CD14-positive monocyte (primary cell): Measurements from ENCODE around the gene KBTBD13. TPM values are rescaled to one million over a fixed set of nuclear protein-coding genes. Genes with fewer than 3 reads are reported as not detected.

Source experiments
- DNase-seq, 3 donors: peaks; one replicate each; pipeline ENCODE4 v3.0.0-alpha.2; 2011 to 2022
- H2AFZ ChIP-seq: 2 replicates; pipeline ENCODE4 v1.6.0; 2012; ENCODE audit warnings: mild to moderate bottlenecking, low read depth, low read length, inconsistent platforms; ENCODE audit not compliant: insufficient read depth, poor library complexity, severe bottlenecking
- H3K27ac ChIP-seq, 2 donors: 1 replicate in 1 of 2; 2 replicates in 1 of 2; pipeline ENCODE4 v1.5.1; 2012 to 2013; ENCODE audit warnings: low read length in 2 of 2, control low read depth in 1 of 2, inconsistent platforms in 1 of 2, low read depth in 1 of 2, mild to moderate bottlenecking in 1 of 2
- H3K27me3 ChIP-seq, 2 donors: one replicate each; pipeline versions ENCODE4 v1.6.0 to v1.6.1; 2011 to 2013; ENCODE audit warnings: low read length in 2 of 2; ENCODE audit not compliant: control insufficient read depth in 2 of 2, insufficient read depth in 2 of 2
- H3K36me3 ChIP-seq, 2 donors: replicated peaks in 1 of 2; 1 replicate in 1 of 2; 2 replicates in 1 of 2; pipeline versions ENCODE4 v1.5.1 to v1.6.1; 2012 to 2013; ENCODE audit warnings: low read length in 2 of 2, control low read depth in 1 of 2, inconsistent platforms in 1 of 2, mild to moderate bottlenecking in 1 of 2; ENCODE audit not compliant: insufficient read depth in 2 of 2, control insufficient read depth in 1 of 2
- H3K4me1 ChIP-seq, 2 donors: 1 replicate in 1 of 2; 2 replicates in 1 of 2; pipeline versions ENCODE4 v1.5.1 to v1.6.1; 2012 to 2013; ENCODE audit warnings: low read length in 2 of 2, control low read depth in 1 of 2, inconsistent platforms in 1 of 2, mild to moderate bottlenecking in 1 of 2, moderate library complexity in 1 of 2; ENCODE audit not compliant: insufficient read depth in 2 of 2, control insufficient read depth in 1 of 2
- H3K4me2 ChIP-seq: replicated peaks from 2 replicates; pipeline ENCODE3; 2012; ENCODE audit warnings: low read length, moderate library complexity, mild to moderate bottlenecking; ENCODE audit not compliant: poor library complexity, severe bottlenecking; ENCODE audit errors: extremely low read depth
- H3K4me3 ChIP-seq, 3 experiments: fragments of 200-600 bp in 1 of 3; sonication (generic) in 1 of 3; replicated peaks in 1 of 3; 1 replicate in 2 of 3; 2 replicates in 1 of 3; pipeline ENCODE4 v1.5.1; 2011 to 2013; ENCODE audit warnings: low read length in 3 of 3, mild to moderate bottlenecking in 3 of 3, control low read depth in 2 of 3, low read depth in 2 of 3, inconsistent platforms in 1 of 3, moderate library complexity in 1 of 3
- H3K79me2 ChIP-seq: 2 replicates; pipeline ENCODE4 v1.6.0; 2012; ENCODE audit warnings: mild to moderate bottlenecking, control low read depth, inconsistent platforms, low read length, moderate library complexity; ENCODE audit not compliant: insufficient read depth
- H3K9ac ChIP-seq: 2 replicates; pipeline ENCODE4 v1.6.0; 2017; ENCODE audit warnings: low read length, mild to moderate bottlenecking; ENCODE audit not compliant: insufficient read depth, poor library complexity, severe bottlenecking
- H3K9me3 ChIP-seq, 2 donors: replicated peaks in 1 of 2; 1 replicate in 1 of 2; 2 replicates in 1 of 2; pipeline versions ENCODE4 v1.5.1 to v1.6.1; 2012 to 2013; ENCODE audit warnings: low read length in 2 of 2, control low read depth in 1 of 2; ENCODE audit not compliant: control insufficient read depth in 1 of 2, insufficient read depth in 1 of 2
- H4K20me1 ChIP-seq: 2 replicates; pipeline ENCODE4 v1.6.0; 2012; ENCODE audit warnings: mild to moderate bottlenecking, low read length, control low read depth, moderate library complexity; ENCODE audit not compliant: insufficient read depth
- H3K27ac Mint-ChIP-seq, 7 donors: one replicate each; pipeline ENCODE4 v1.8.0; 2020; ENCODE audit warnings: mild to moderate bottlenecking in 7 of 7, mixed read lengths in 7 of 7, moderate library complexity in 6 of 7, inconsistent platforms in 2 of 7
- H3K27me3 Mint-ChIP-seq, 3 donors: one replicate each; pipeline ENCODE4 v1.8.0; 2021 to 2022; ENCODE audit warnings: low read depth in 3 of 3, mild to moderate bottlenecking in 3 of 3, mixed read lengths in 3 of 3, moderate library complexity in 3 of 3, inconsistent platforms in 1 of 3
- H3K36me3 Mint-ChIP-seq, 2 donors: one replicate each; pipeline ENCODE4 v1.8.0; 2020; ENCODE audit warnings: mixed read lengths in 2 of 2, inconsistent platforms in 1 of 2, mild to moderate bottlenecking in 1 of 2
- H3K4me1 Mint-ChIP-seq: one replicate; pipeline ENCODE4 v1.8.0; 2020; ENCODE audit warnings: mild to moderate bottlenecking, mixed read lengths
- H3K4me3 Mint-ChIP-seq, 2 donors: one replicate each; pipeline ENCODE4 v1.8.0; 2020; ENCODE audit warnings: mild to moderate bottlenecking in 2 of 2, mixed read lengths in 2 of 2, moderate library complexity in 1 of 2
- H3K9me3 Mint-ChIP-seq, 7 donors: one replicate each; pipeline ENCODE4 v1.8.0; 2020 to 2022; ENCODE audit warnings: mixed read lengths in 7 of 7, mild to moderate bottlenecking in 6 of 7, moderate library complexity in 6 of 7, inconsistent platforms in 2 of 7
- CTCF ChIP-seq: fragments of 200-600 bp; IDR thresholded peaks from one replicate; pipeline ENCODE4 v1.8.0; 2022; ENCODE audit warnings: antibody characterized with exemption, mild to moderate bottlenecking
- WGBS: methylation state at CpG from one replicate; pipeline ENCODE4 v1.1.5; 2013; ENCODE audit warnings: missing lambda C conversion rate; ENCODE audit not compliant: insufficient coverage; 5-methylcytosine and 5-hydroxymethylcytosine counted together
- intact Hi-C, 2 donors: fragments of 100-400 bp; cut with micrococcal nuclease; formaldehyde crosslinking; loops; one replicate each; pipeline versions ENCODE4 v1.15.0 to v1.15.1; 2023
- polyA plus RNA-seq, 3 donors: library from polyadenylated mRNA; depleted of rRNA in 1 of 3; unstranded in 2 of 3; stranded (reverse) in 1 of 3; fragments of 300-500 nt in 2 of 3; fragments of >200 nt in 1 of 3; fragmentation: Illumina TruSeq in 2 of 3; gene quantifications; 1 replicate in 2 of 3; 2 replicates in 1 of 3; pipeline ENCODE4 v1.2.3, GENCODE V29; 2012 to 2021

KBTBD13 gene
- polyA plus RNA-seq, 3 donors, result not detected

GRCh38 chr15:65100442-65100841 lies 23.9 kb downstream of the KBTBD13 start:
- Histone ChIP-seq H3K27me3 (no peaks in the 10 kb centered on the region), H3K4me1 (peaks cover 13 to 14% of the 10 kb centered on the region in 2 donors), H3K4me3 (no peak overlapping the region), H3K9ac (no peak overlapping the region), H3K4me2 (no peak overlapping the region), H4K20me1 (no peaks in the 10 kb centered on the region), H2AFZ (no peak overlapping the region), H3K27ac (no peak overlapping the region), H3K36me3 (peaks cover 30 to 70% of the 10 kb centered on the region in 2 donors), H3K79me2 (no peaks in the 10 kb centered on the region), H3K9me3 (no peaks in the 10 kb centered on the region)
- Mint-ChIP-seq H3K27me3 (peaks cover 0 to 2% (median 2%) of the 10 kb centered on the region in 3 donors), H3K27ac (no peak overlapping the region), H3K36me3 (peaks cover 54 to 65% of the 10 kb centered on the region in 2 donors), H3K4me3 (no peak overlapping the region), H3K9me3 (no peaks in the 10 kb centered on the region), H3K4me1 (peaks cover 12% of the 10 kb centered on the region)
- no peak for TF ChIP-seq CTCF
- intact Hi-C loops, result no loop called here
- no CpG with 5 or more reads among the region's 7 CpGs for WGBS
- DNase-seq, result no peak

- Histone ChIP-seq H3K27ac (peak overlapping the region; percentile 8 to 50), H3K9ac (peak overlapping the region; percentile 32), H3K4me1 (peaks cover 13 to 14% of the 10 kb centered on the region in 2 donors), H3K79me2 (no peaks in the 10 kb centered on the region), H3K4me3 (peak overlapping the region in 1 of 3 experiments; percentile 46), H3K36me3 (peaks cover 36 to 80% of the 10 kb centered on the region in 2 donors), H3K4me2 (peak overlapping the region; percentile 63), H3K27me3 (no peaks in the 10 kb centered on the region), H2AFZ (peak overlapping the region; percentile 65), H4K20me1 (no peaks in the 10 kb centered on the region), H3K9me3 (no peaks in the 10 kb centered on the region)
- Mint-ChIP-seq H3K36me3 (peaks cover 63 to 73% of the 10 kb centered on the region in 2 donors), H3K4me1 (peaks cover 12% of the 10 kb centered on the region), H3K27me3 (peaks cover 0 to 2% (median 2%) of the 10 kb centered on the region in 3 donors), H3K9me3 (no peaks in the 10 kb centered on the region), H3K4me3 (peak overlapping the region in 1 of 2 donors; percentile 92), H3K27ac (peak overlapping the region in 6 of 7 donors; percentile 27 to 83 (median 75))
- WGBS, result 3% methylated on average over 8 of the region's 9 CpGs
- intact Hi-C loops, result no loop called here
- TF ChIP-seq CTCF, result peak; percentile 78
- DNase-seq, result peak; percentile 37 to 60 (median 42)
These were observed 24.9 kb downstream of the KBTBD13 start for GRCh38 chr15:65101411-65101890.
